Stimulated activated CD8-positive, alpha-beta memory T cell treated with anti-CD3 and anti-CD28 coated beads, Interleukin-2, amount 100 ng/mL, for 48 hours (primary cell): ENCODE measurements around the gene PDE4DIP.
"Not testable (repeated sequence)": the region's sequence is repeated elsewhere in the genome, so short reads cannot be mapped to it uniquely, and the experiment has no call there.

Experiments used
- DNase-seq, 2 donors: peaks; one replicate each; pipeline ENCODE4 v3.0.0-alpha.2; 2020; ENCODE audit warnings: low read depth in 2 of 2

PDE4DIP gene

DNA sequence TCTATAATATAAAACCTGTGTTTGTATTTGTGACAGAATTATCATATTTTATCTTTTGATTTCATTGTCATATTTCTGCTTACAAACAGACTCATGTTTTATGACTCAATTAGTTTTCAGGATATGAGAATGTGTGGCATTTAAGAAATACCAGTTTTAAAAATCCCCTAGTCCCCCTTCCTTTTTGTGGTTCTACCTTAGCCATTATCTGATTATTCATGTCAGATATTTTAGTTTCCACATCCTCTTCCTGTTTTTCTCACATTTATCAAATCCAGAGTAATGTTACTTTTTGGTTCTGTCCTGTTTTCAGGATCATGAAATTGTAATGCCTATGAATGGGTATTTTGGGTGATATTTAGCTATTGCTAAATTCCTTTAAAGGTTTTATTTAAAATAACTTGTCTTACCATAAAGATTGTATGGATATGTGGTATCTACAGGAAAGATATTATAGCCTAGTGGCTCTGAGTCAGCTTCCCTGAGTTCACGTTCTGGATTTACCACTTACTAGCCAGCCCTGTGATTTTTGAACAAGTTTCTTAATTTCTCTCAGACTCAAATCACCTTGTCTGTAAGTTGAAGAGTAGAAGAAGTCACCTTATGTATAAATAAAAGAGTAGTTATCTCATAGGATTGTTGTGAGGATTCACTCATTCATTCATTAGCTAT is 131.8 kb downstream of the PDE4DIP start:
- not testable (repeated sequence) for DNase-seq

DNA sequence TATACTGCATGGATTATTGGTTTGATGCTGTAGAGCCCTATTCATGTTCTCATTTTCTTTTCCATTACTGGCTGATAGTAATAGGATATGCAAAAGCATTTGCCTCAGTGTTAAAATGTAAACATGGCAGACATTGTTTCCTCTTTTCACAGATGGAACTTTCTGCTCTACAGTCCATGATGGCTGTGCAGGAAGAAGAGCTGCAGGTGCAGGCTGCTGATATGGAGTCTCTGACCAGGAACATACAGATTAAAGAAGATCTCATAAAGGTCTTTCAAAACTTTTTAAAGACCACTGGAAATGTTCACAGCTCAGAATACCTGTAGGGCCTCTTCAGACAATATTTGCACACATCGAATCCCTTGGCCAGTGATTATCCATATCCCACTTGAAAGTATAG is 133.6 kb downstream of the PDE4DIP start:
- DNase-seq: not testable (repeated sequence)

DNA sequence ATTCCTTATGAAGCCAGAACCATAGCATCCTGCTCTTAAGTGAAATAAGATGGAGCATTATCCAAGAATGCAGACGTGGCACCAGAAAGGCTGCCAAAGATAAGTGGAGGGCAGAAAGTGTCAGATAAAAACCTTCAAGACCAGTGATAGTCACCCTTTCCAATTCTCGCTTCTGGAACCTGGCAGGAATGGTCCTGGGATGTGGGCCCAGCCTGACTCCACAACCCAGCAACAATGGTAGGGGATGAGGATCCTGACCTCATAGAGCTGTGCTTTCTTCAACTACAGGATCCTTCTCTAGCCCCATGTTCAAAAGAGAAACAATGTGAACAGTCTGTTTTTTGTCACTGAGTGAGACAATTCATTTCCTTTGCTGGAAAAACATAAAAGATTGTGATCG is 145.2 kb downstream of the PDE4DIP start:
- not testable (repeated sequence) for DNase-seq

DNA sequence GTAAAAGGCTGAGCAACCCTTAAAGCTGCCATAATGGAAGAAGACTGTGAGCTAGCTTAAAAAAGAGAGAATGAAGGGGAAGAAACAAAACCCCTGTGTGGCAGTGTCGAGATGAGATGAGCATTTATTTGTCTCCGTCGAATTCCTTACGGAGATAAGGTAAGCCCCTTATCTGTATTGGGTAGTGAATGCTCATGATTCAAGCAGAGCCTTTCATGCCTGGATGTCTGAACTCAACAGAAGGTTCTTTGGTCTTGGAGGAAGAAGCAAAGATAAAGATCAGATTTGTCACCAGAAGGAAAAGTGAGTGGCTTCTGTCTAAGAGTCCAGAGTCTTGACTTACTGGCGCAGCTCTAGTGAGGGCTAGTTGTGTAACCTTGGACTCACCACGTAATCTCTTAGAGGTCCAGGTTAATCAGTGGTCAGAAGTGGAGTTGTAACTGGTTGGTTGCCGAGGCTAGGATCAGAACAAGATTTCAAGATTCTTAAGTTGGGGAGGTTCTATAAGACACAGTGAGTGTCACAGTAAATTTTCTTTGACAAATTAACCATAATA is 146.1 kb downstream of the PDE4DIP start:
- DNase-seq: not testable (repeated sequence)

DNA sequence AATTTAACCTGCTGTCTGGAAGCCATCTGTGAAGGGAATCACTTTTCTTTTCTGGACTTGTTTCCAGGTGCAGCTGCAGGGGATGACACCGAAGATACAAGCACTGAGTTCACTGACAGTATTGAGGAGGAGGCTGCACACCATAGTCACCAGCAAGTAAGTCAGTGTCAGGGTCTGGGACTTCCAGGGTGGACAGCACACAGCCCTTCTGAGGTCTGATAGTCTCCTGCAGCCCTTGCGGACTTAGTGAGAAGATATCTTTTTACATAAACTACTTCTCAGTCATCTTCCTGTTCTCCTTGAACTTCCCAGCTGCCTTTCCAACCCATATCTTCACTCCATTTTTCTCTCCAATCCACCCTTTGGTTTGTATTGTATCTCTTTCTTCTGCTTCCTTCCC is 147.6 kb downstream of the PDE4DIP start:
- not testable (repeated sequence) for DNase-seq

DNA sequence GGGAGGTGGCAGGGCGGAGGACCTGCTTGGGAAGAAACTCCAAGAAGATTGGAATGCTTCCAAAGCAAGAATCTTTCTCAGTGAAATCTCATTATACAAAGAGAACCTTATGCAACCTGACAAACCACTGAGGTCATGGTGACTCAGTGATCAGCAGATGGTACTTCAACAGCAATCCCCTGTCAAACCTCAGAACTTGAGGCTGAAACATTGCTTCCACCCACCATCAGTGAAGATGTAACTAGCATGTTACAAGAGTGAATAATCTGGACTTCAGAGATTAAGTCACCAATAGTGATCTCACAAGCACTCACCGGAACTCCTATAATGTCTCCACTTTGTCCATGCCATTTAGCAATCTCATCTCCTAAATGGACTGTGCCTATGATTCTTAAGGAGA is 148.1 kb downstream of the PDE4DIP start:
- DNase-seq: not testable (repeated sequence)

DNA sequence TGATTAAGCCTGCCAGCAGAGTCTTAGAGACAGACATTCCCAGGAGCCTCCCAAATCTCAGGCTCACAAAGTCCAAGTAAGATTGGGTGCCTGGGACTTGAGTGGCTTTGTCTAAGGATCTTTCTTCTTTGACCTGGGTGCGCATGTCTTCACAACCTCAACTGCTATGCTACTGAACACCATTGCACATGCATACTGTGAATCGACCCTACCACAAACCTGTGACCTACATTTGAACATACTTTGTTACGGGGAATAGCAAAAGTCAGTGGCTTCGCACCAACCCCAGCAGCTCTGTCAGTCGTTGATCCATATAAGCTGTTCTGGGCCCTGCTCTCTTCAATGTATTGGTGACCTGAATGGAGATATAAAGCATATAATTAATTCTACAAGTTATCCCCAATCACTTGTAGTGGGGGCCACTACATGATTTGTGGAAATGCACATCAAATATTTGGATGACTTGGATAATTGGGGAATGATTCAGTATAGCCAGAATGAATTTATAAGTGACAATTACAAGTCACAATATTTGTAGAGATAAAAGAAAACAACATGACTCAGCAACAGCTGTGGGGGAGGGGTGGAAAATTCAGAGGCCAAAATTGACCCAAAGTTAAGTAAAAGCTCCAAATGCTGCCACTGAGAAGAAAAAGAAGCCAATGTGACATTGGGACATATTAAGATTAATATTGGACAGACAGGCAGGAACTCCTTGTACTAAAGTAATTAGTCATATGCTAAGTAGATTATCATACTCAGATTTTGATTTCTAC is 152.4 kb downstream of the PDE4DIP start:
- not testable (repeated sequence) for DNase-seq

DNA sequence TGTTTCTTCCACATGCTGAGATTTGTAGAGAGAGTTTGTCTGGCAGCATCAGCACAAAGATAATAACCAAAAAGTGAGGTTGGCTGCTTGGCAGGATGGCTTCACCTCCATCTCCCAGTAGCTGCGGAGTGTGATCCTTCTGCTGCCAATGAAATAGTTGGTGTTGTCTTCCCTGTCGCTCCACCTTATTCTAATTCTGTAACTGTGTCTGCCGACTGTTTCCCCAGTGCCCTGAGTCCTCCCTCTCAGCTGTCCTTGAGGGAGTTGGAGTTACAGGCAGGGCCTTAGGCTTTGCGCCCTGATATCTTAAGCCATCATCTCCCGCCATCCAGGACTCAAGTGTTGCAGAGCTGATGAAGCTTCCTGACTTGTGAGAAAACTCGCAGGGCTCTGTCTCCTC is 153.2 kb downstream of the PDE4DIP start:
- DNase-seq: not testable (repeated sequence)

DNA sequence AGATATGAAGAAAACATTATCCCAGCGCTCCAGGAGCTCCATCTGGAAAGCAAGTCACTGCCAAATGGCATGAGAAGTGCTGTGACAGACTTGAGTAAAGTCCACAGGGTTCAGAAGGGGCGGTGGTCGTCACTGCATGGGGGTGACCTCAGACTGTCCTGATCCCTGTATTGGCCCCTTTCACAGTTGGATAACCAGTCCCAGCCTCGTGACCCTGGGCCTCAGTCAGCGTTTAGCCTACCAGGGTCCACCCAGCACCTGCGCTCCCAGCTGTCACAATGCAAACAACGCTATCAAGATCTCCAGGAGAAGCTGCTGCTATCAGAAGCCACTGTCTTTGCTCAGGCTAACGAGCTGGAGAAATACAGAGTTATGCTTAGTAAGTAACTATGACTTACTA is 158.4 kb downstream of the PDE4DIP start:
- DNase-seq: not testable (repeated sequence)

DNA sequence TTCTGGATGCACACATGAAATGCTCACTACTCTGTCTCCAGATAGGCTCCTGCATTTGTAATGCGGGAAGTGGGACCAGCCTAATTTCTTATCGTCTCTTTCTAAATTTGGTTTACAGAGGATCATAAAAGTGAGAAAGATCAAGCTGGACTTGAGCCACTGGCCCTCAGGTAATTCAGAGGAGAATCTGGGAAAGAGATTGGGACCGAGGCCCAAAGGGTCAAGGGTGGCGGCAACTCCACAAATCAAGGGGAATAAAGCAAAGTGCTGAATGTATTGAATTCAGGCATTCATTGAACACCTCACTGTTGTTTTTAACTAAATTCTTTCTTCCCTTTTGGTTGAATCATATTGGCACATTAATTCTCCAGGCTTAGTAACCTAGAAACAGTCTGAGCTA is 164.1 kb downstream of the PDE4DIP start:
- not testable (repeated sequence) for DNase-seq

DNA sequence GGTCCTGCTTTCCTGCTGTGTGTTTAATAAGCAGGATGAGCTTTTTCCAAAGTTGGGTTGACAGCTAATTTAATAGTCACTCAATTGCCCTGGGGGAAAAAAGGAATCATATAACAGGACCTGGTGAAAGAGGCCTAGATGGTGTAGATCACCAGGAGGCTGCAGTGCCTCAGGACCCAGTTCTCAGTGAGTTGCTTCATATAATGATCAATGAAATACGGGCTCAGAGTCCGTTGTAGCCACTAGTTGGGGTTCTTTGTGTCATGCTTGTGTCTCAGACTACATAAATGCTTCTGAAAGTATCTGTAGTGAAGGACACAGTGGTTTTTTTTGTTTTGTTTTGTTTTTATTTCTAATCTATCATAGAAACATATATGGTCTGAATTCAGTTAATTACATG is 164.5 kb downstream of the PDE4DIP start:
- not testable (repeated sequence) for DNase-seq

DNA sequence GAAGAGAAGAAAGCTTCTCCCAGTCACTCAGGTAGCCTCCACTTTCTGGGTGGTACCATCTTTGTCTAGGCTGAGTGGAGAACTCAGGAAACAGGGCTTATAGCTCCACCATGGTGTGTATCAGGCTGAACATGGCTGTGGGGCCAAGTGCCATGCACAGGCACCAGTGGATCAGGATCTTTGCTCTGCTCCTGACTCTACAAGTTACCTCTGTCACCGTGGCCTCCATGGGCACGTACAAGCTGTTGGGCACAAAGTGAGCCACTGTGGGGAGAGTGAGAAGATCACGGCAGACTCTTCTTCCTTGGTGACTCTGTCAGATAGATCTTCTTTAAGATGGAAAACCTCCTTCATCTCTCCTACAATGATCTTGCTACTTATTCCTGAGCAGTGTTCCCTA is 165.5 kb downstream of the PDE4DIP start:
- DNase-seq: not testable (repeated sequence)

DNA sequence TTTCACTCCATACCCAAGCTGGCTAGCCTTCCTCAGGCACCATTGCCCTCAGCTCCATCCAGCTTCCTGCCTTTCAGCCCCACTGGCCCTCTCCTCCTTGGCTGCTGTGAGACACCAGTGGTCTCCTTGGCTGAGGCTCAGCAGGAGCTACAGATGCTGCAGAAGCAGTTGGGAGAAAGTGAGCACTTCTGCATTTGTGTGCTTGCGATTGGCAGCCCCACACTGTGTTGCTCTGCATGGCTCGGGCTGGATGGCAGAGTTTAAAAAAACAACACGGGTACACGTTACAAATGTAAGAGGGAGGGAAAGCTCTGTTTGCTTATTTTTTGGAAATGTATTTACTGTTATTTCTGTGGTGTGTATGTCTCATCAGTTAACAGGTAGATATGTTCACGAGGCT is 168.4 kb downstream of the PDE4DIP start:
- DNase-seq: not testable (repeated sequence)

DNA sequence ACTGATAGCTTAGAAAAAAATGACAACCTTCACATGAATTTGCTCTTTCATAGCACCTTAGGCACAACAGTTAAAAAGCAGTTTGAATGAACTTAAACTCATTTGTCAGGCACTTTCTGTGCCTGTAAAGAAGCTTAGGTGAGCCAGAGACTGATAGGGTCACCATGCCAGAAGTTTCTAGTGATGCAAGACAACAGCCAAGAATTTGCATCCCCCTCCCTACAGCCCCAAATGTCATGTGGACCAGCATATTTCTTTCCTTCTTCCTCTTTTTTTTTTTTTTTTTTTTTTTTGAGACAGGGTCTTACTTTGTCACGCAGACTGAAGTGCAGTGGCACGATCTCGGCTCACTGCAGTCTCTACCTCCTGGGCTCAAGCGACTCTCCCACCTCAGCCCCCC is 169.3 kb downstream of the PDE4DIP start:
- DNase-seq: not testable (repeated sequence)

DNA sequence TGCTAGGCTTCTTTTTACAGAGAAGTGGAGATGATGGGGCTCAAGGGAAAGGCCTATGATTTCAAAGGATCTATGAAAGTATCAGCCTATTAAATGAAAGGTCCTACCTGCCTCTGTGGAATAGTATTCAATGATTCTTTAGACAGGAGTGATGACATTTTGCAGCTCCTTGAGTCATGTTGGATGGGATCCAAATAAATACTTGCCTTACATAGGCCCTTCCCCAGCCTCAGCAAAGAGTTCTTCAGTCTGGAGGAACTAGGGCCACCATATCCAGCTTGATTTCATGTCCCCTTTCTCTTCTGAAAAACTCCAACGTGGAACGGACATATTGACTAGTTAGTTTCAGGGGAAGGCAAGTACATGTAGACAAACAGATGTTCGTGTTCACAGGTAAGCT is 171.3 kb downstream of the PDE4DIP start:
- not testable (repeated sequence) for DNase-seq

DNA sequence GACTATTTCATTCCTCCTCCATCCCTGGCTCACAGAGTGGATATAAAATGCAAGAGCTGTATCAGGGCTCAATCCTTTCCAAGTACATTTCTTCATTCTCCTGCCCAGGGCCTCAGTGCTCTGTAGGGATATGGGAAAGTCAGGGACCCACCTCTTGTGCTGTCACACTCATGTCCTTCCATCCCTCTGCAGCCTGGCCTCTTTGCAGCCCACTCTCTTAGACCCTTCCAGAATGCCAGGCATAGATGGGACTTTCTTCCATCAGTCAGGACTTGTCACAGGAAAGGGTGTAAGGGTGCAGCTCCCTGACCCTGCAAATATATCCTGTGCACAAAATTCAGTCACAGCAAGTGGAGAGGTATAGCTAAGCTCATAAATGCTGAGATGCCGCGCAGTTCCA is 172.4 kb downstream of the PDE4DIP start:
- DNase-seq: not testable (repeated sequence)

DNA sequence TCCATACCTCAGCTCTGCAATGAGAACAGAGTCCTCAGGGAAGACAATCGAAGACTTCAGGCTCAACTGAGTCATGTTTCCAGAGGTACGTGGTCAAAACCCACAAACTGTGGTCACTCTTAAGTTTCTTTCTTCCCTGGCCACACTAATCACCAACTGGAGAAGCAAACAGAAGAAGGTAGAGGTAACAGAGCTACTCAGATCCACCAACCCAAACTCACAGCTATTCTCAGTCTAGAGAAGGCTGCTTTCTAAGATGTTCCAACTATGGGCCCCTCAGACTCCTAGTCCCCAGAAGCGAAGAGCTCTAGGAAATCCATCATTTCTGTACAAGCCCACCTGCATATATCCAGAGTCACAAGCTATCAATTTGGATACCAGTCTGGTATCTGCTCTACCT is 174.3 kb downstream of the PDE4DIP start:
- not testable (repeated sequence) for DNase-seq

DNA sequence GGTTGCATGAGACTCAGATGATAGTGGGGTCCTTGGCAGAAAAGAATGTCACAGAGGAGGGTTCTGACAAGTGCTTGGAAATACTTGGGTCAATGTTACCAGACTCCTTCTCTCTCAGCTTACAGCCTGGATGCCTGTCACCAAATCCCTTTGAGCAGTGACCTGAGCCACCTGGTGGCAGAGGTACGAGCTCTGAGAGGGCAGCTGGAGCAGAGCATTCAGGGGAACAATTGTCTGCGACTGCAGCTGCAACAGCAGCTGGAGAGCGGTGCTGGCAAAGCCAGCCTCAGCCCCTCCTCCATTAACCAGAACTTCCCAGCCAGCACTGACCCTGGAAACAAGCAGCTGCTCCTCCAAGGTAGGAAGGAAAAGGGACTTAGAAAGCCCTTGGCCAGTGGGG is 180.1 kb downstream of the PDE4DIP start:
- DNase-seq: not testable (repeated sequence)

DNA sequence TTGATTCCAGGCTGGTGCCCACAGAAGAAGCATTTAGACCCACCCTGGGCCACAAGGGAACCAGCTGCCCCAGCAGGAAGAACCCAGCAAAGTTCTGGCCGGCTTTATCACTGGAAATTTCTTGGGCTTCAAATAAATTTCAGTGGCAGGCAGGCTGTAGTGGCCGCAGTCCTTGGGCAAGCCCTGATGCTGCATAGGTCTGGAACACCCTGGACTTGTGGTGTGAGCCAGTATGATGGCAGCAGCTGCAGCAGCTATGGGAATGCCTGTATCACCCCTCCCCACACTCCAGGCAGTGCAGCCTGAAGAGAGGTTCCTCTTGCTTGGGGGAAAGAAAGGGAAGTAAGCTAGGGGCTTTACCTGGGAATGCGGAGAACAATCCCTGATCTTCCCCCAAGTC is 189.7 kb downstream of the PDE4DIP start:
- not testable (repeated sequence) for DNase-seq

DNA sequence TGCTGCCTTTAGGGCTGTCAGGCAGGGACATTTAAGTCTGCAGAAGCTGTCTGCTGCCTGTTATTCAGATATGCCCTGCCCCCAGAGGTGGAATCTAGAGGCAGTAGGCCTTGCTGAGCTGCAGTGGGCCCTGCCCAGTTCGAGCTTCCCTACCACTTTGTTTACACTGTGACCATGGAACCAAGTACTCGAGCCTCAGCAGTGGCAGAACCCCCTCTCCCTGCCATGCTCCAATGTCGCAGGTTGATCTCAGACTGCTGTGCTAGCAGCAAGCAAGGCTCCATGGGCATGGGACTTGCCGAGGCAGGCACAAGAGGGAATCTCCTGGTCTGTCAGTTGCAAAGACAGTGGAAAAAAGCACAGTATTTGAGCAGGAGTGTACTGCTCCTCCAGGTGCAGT is 198.8 kb downstream of the PDE4DIP start:
- DNase-seq: not testable (repeated sequence)

DNA sequence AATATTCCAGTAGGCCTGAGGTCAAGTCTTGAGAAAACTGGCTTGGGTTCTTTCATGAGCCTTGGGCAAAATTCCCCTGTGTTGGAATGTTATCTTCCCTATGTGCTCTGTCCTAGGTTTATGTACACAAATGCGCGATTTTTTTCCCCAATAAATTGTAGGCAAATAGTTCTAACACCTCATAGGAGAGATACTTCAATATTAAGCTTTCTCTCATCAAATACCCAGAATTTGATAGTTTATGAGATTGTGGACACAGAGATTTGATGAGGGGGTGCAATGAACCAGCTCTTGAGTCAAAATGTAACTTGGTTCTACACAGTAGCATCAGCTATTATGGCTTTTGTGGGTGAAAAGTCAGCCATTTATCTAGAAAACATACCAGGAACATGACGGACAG is 220.4 kb downstream of the PDE4DIP start:
- DNase-seq: not testable (repeated sequence)

DNA sequence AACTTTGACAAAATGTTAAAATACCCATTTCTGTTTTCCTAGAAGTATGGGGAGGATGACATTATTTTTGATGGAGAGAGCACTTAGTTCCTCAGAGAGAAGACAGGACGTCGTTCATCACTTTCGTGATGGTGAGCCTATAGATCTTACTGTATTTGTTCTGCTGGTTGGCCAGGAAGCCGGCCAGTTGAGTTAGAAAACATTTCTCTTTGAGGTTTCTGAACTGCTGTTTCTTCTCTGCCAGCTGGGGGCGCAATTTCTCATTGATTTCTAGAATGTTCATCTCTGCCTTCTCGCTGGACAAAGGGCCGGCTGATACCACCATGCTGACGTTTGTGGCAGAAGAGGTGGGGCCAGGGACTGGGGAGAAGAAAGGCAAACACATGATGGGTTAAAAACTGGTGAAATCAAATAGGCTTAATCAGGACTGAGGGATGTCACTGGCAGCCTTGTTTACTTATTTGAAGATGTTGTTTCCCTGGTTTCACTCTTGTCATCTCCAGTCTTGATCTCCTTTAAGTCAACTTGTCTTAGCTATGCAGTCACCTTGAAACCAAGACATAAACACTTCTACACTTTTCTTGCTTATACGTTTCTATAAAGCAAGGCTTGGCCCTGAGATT is 231.4 kb downstream of the PDE4DIP start:
- not testable (repeated sequence) for DNase-seq
